Left lobe of liver (tissue), 2 donors: ENCODE data around the gene RBM47. TPM values are rescaled to one million over a fixed set of nuclear protein-coding genes. Genes with fewer than 3 reads are reported as not detected.
"Not testable (repeated sequence)": the region's sequence is repeated elsewhere in the genome, so short reads cannot be mapped to it uniquely, and the experiment has no call there.

Experiments
- ATAC-seq: fragments of 200-7000 bp; cut with Tn5 transposase; one replicate; pipeline ENCODE4 v1.9.1; 2020; ENCODE audit warnings: mild to moderate bottlenecking, moderate library complexity
- DNase-seq: peaks from one replicate; pipeline ENCODE4 v3.0.0-alpha.2; 2020; ENCODE audit warnings: low spot score
- total RNA-seq: library from RNA; stranded (reverse); gene quantifications from one replicate; pipeline ENCODE4 v1.2.1, GENCODE V29; 2021
- donor health status: DM: no; HTN: no; CAD: no; lungs with moderate emphysema.
- donor health status: DM: no; HTN: yes; CAD: no.

The RBM47 gene
- total RNA-seq, 1 donor from 2014 or later, result 56.5 TPM

GRCh38 chr4:40394236-40394635, 235.4 kb downstream of the RBM47 start:
- no peak for ATAC-seq
- peak; percentile 7 for DNase-seq

DNA sequence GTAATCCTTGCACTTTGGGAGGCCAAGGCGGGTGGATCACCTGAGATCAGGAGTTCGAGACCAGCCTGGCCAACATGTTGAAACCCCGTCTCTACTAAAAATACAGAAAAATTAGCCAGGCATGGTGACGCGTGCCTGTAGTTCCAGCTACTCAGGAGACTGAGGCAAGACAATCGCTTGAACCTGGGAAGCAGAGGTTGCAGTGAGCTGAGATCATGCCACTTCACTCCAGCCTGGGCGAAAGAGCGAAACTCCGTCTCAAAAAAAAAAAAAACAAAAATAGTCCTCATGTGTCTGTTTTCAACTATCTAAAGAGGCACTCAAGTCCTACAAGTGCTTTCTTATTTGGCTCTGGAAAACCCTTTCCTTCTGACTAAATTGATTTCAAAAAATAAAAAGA, 237.4 kb downstream of the RBM47 start:
- DNase-seq, result peak; percentile 1
- not testable (repeated sequence) for ATAC-seq

DNA sequence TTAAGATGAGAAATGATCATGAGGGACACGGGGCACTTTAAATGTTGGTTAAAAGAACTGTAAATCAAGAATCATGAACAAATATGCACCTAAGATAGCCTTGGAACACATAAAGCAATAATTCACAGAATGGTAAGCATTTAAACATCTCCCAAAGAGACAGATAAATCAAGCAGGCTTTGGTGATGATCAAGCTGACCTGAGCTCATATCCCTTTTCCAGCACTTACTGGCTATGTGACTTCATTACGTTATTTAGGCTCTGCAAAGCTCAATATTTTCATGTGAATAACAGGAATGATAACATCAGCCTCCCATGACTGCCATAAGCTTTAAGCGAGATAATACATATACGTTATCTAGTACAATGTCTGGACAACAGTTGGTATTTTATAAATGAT, 239.7 kb downstream of the RBM47 start:
- DNase-seq, result no peak
- no peak for ATAC-seq

DNA sequence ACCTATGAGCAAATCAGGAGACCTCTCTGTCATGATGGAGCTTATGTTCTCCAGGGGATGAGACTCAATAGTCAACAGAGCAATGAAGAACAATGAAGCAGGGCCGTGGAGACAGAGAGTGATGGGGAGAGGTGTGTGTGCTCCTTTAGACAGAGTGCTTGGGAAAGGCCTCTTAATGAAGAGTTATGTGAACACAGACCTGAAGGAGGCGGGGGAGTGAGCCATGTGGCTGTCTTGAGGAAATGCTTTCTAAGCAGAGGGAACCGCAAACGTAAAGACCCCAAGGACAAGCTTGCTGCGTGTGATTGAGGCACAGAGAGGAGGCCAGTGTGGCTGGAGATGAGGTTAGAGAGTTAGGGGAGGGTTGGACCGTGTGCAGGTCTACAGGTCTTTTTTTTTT, 241.4 kb downstream of the RBM47 start:
- ATAC-seq (no peak), DNase-seq (peak; percentile 4)

DNA sequence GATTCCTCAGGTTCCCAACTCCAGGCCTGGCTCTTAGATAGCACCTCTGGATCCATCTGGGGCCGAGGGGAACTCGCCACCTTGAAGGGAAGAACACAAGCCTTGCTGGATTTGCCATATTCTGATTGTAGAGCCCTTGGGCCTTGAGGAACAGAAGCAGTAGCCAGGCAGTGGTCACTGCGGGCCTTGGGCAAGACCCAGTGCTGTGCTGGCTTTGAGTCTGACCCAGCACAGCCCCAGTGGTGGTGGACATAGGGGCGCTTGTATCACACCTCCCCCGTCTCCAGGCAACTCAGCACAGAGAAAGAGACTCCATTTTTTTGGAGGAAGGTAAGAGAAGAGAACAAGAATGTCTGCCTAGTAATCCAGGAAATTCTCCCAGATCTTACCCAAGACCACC, 249.0 kb downstream of the RBM47 start:
- DNase-seq, result peak; percentile 35
- no peak for ATAC-seq

GRCh38 chr4:40379248-40379647, 250.4 kb downstream of the RBM47 start:
- peak; percentile 55 for ATAC-seq
- DNase-seq, result peak; percentile 46

DNA sequence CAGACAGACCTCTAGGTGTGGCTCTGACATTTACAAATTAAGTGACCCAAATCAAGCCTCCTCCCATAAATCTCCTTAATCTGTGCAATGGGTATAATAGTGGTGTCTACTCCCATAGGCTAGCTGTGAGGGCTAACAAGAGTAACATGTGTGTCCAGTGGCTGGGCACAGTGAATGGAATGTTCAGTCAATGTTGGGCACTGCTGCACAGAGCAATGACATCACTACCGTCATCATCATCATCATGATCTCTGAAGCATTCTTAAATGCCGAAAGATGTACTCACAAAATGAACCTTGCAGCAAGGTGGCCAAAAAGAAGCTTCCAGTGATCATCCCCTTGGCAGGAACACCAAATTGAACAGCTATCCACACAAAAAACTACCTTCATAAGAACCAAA, 251.0 kb downstream of the RBM47 start:
- ATAC-seq (no peak), DNase-seq (no peak)

DNA sequence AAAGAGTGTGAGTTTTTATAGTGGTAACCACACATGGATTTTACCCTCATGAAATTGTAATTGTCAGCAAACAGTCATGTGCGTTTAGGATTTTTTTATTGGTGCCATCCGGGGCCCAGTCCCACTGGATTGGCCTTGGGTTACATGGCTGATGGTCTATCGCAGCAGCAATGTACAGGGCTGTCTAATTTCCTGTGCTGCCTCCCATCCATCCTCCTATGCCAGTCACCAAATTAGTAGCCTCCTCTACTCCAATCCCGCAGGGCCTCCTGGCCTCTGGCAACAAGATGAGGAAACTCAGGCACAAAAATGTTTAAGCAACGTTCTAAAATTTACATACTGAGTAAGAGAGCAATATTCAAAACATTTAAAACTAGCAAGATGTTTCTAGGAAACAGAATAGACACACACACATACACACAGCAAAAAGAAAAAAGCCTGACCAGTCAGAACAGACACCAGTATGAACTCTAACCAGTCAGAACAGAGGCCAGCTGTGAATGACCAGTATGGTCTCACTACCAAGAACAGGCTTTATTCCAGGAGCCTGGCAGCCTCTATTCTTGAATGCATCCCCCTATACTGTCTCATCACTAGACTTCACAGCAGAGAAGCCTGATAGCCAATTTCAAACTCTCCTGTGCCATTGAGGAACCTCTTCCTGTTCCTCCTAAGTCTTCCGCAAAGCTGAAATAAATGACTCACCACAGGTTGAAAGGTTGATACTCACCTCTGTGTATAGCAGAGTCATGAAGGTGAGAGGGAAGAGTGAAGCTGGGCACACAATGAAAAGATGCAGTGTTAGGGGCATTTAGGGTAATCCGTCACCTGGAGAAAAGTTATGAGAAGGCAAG, 251.9 kb downstream of the RBM47 start:
- no peak for ATAC-seq
- DNase-seq, result peak; percentile 32

DNA sequence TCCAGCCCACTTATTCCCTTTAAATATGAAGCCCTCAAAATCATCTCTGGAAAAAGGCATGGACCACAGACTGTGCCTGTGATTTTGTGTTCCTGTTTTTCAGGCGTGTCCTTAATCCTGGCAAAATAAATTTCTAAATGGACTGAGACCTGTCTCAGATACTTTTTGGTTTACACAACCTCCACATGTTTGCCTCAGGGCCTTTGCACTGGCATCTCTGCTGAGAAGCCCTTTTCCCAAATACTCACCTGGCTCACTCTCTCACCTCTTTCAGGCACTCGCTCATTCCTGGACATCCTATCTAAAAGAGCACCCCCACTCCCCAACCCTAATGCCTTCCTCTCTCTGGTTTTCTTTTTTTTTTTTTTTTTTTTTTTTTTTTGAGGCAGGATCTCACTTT, 254.0 kb downstream of the RBM47 start:
- ATAC-seq, result no peak

DNA sequence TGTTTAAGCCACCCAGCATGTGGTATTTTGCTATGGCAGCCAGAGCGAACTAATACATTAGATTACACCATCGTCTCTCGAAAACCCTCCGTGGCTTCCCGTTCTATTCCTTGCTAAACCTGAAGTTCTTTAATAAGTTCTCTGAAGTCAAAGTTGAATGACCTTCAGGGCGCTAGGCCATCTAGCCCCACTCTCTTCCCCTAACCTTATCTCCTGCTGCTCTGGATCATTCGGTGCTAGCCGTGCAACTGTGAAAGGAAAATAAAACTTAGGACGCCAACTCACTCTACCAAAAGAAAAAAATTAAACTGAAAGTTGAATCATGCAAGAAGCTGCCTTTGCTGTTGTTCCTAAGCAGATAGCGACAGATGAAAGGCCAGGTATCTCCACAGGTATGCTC, 254.6 kb downstream of the RBM47 start:
- peak; percentile 81 for ATAC-seq
- peak; percentile 57 for DNase-seq

More for the DNA sequence above, 254.0 kb downstream of the RBM47 start:
- no peak for DNase-seq

GRCh38 chr4:40373636-40374035, 256.0 kb downstream of the RBM47 start:
- no peak for DNase-seq

More at GRCh38 chr4:40373636-40374035, 256.0 kb downstream of the RBM47 start:
- no peak for ATAC-seq

Other genes with a start within 250 kb of the RBM47 start
- gene NSUN7, start 120.1 kb upstream of the RBM47 start, total RNA-seq, result 0.40 TPM